PFSK-1 (cell line): ENCODE results near the gene CTNS.

Experiments
- SIN3A ChIP-seq: IDR thresholded peaks from 2 replicates; pipeline ENCODE4 v1.6.1; 2012; ENCODE audit warnings: mild to moderate bottlenecking, low read length, moderate library complexity, borderline replicate concordance; ENCODE audit not compliant: insufficient read depth
- TAF1 ChIP-seq: IDR thresholded peaks from 2 replicates; pipeline ENCODE4 v1.6.1; 2012; ENCODE audit warnings: low read length, control low read depth, borderline replicate concordance; ENCODE audit not compliant: insufficient read depth
- TF ChIP-seq, protein P1 (sequence below), 2 experiments: IDR thresholded peaks; 2 replicates each; pipeline versions ENCODE4 v1.6.1 to v1.8.0; 2011 to 2012; ENCODE audit warnings: low read depth in 2 of 2, low read length in 2 of 2, control low read depth in 1 of 2, inconsistent platforms in 1 of 2, mild to moderate bottlenecking in 1 of 2, moderate library complexity in 1 of 2; ENCODE audit not compliant: insufficient read depth in 1 of 2

DNA sequence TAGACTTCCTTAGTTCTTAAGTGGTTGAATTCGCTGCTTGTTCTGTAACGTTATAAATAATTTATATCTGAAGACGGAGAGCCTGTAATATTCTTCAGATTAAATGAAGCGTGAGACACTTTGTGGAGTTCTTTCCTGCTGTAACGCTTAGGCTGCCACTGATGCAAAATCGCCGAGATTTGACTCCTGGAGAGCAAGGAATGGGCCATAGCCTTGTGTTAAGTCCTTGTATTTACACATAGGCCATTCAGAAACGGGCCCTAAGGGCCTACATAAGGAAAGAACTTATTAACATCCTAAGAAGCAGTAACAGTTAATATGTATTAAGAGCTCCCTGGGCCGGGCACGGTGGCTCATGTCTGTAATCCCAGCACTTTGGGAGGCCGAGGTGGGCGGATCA, 33.0 kb downstream of the CTNS start:
- TF ChIP-seq SIN3A (no peak), TAF1 (no peak)
- TF ChIP-seq, protein P1, sequence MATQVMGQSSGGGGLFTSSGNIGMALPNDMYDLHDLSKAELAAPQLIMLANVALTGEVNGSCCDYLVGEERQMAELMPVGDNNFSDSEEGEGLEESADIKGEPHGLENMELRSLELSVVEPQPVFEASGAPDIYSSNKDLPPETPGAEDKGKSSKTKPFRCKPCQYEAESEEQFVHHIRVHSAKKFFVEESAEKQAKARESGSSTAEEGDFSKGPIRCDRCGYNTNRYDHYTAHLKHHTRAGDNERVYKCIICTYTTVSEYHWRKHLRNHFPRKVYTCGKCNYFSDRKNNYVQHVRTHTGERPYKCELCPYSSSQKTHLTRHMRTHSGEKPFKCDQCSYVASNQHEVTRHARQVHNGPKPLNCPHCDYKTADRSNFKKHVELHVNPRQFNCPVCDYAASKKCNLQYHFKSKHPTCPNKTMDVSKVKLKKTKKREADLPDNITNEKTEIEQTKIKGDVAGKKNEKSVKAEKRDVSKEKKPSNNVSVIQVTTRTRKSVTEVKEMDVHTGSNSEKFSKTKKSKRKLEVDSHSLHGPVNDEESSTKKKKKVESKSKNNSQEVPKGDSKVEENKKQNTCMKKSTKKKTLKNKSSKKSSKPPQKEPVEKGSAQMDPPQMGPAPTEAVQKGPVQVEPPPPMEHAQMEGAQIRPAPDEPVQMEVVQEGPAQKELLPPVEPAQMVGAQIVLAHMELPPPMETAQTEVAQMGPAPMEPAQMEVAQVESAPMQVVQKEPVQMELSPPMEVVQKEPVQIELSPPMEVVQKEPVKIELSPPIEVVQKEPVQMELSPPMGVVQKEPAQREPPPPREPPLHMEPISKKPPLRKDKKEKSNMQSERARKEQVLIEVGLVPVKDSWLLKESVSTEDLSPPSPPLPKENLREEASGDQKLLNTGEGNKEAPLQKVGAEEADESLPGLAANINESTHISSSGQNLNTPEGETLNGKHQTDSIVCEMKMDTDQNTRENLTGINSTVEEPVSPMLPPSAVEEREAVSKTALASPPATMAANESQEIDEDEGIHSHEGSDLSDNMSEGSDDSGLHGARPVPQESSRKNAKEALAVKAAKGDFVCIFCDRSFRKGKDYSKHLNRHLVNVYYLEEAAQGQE (IDR thresholded peaks at IDR 0.05; ENCODE audit: insufficient read depth in 1 of 2, low read depth in 2 of 2, low read length in 2 of 2), result no peak
